Suprapubic skin (tissue), 4 donors: ENCODE results near the gene CCNQ.

Experiments
- CTCF ChIP-seq, 2 donors: fragments of 200-600 bp in 1 of 2; fragments of 450-650 bp in 1 of 2; sonication (generic) in 1 of 2; IDR thresholded peaks; one replicate each; pipeline ENCODE4 v1.5.1; 2016 to 2019; ENCODE audit warnings: antibody characterized with exemption in 2 of 2, mild to moderate bottlenecking in 1 of 2, moderate library complexity in 1 of 2
- POLR2A ChIP-seq, 2 donors: fragments of 450-650 bp; IDR thresholded peaks; one replicate each; pipeline ENCODE4 v1.6.1; 2017; ENCODE audit warnings: antibody characterized with exemption in 2 of 2, mild to moderate bottlenecking in 2 of 2, moderate library complexity in 2 of 2
- POLR2AphosphoS5 ChIP-seq, 3 donors: sonication (generic); formaldehyde crosslinking; IDR thresholded peaks; one replicate each; pipeline ENCODE4 v1.6.1; 2017; ENCODE audit warnings: antibody characterized with exemption in 3 of 3

- TF ChIP-seq CTCF (IDR thresholded peaks at IDR 0.05) (no peak), POLR2AphosphoS5 (IDR thresholded peaks at IDR 0.05) (no peak), POLR2A (IDR thresholded peaks at IDR 0.05) (no peak)
Measured at GRCh38 chrX:153595859-153596857, 2.8 kb downstream of the CCNQ start.
